Subcutaneous abdominal adipose tissue (tissue), 5 donors: ENCODE results near the gene INF2.

ENCODE experiments used
- H3K27ac ChIP-seq: one replicate; pipeline ENCODE4 v1.7.0; 2013; ENCODE audit warnings: low read depth, mild to moderate bottlenecking, inconsistent platforms, low read length, moderate library complexity
- H3K27me3 ChIP-seq, 5 donors: one replicate each; pipeline ENCODE4 v1.7.0; 2013; ENCODE audit warnings: low read length in 5 of 5, inconsistent platforms in 1 of 5; ENCODE audit not compliant: control insufficient read depth in 5 of 5, insufficient read depth in 4 of 5
- H3K36me3 ChIP-seq, 5 donors: one replicate each; pipeline ENCODE4 v1.7.0; 2013; ENCODE audit warnings: low read length in 5 of 5; ENCODE audit not compliant: control insufficient read depth in 5 of 5, insufficient read depth in 5 of 5
- H3K4me1 ChIP-seq, 5 donors: one replicate each; pipeline ENCODE4 v1.7.0; 2013; ENCODE audit warnings: low read length in 5 of 5, mild to moderate bottlenecking in 3 of 5, moderate library complexity in 1 of 5; ENCODE audit not compliant: control insufficient read depth in 5 of 5, insufficient read depth in 5 of 5
- H3K4me3 ChIP-seq, 5 donors: one replicate each; pipeline ENCODE4 v1.7.0; 2013; ENCODE audit warnings: low read length in 5 of 5, low read depth in 1 of 5
- H3K9ac ChIP-seq, 5 donors: one replicate each; pipeline ENCODE4 v1.7.0; 2013; ENCODE audit warnings: low read length in 5 of 5, mild to moderate bottlenecking in 4 of 5, moderate library complexity in 3 of 5
- H3K9me3 ChIP-seq, 5 donors: one replicate each; pipeline ENCODE4 v1.7.0; 2013; ENCODE audit warnings: low read length in 5 of 5; ENCODE audit not compliant: control insufficient read depth in 5 of 5
- donor health status: healthy.
- donor health status: healthy.
- donor health status: healthy.
- donor health status: healthy.
- donor health status: healthy.

Gene INF2

GRCh38 chr14:104708606-104709268 lies 19.3 kb downstream of the INF2 start:
- Histone ChIP-seq H3K9me3 (no peaks in the 10 kb centered on the region), H3K27ac (no peak overlapping the region), H3K4me3 (no peak overlapping the region), H3K9ac (no peak overlapping the region), H3K36me3 (peaks cover 0 to 86% (median 78%) of the 10 kb centered on the region in 5 donors), H3K4me1 (peaks cover 0 to 3% (median 0%) of the 10 kb centered on the region in 5 donors), H3K27me3 (no peaks in the 10 kb centered on the region)

GRCh38 chr14:104709387-104710039 lies 20.1 kb downstream of the INF2 start:
- Histone ChIP-seq H3K9me3 (no peaks in the 10 kb centered on the region), H3K36me3 (peaks cover 0 to 86% (median 78%) of the 10 kb centered on the region in 5 donors), H3K27me3 (no peaks in the 10 kb centered on the region), H3K9ac (no peak overlapping the region), H3K27ac (no peak overlapping the region), H3K4me3 (no peak overlapping the region), H3K4me1 (peaks cover 0 to 3% (median 0%) of the 10 kb centered on the region in 5 donors)

DNA sequence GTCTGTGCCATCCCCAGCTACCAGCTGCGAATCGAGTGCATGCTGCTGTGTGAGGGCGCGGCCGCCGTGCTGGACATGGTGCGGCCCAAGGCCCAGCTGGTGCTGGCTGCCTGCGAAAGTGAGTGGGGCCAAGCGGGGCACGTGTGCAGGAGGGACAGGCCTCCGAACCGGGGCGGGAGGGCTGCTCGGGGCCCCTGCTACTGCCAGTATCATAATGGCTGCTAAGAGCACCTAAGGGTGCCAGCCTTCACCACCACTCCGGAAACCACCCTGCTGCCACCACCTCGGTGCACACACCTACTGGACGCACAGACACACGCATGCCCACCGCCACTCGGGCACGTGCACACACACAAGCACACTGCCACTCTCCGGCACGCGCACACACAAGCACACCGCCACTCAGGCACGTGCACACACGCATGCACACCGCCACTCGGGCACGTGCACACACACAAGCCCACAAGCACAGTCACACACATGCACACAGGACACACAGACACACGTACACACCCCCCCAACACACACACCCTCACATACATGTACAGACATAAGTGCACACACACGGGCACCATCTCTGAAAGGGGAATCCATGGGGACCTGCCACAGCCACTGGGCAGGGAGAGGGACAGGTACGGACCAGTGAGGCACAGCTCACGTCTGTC lies 20.8 kb downstream of the INF2 start:
- no peaks in the 10 kb centered on the region for H3K27me3 ChIP-seq

GRCh38 chr14:104712881-104713734 lies 23.7 kb downstream of the INF2 start:
- no peak overlapping the region for H3K4me3 ChIP-seq
- H3K9ac ChIP-seq: no peak overlapping the region
- peaks cover 0 to 91% (median 81%) of the 10 kb centered on the region in 5 donors for H3K36me3 ChIP-seq
- H3K4me1 ChIP-seq: peaks cover 0 to 11% (median 7%) of the 10 kb centered on the region in 5 donors
- no peaks in the 10 kb centered on the region for H3K27me3 ChIP-seq
- no peak overlapping the region for H3K27ac ChIP-seq
- no peaks in the 10 kb centered on the region for H3K9me3 ChIP-seq

More for the DNA sequence above, 20.8 kb downstream of the INF2 start:
- Histone ChIP-seq H3K9ac (no peak overlapping the region), H3K4me1 (peaks cover 0 to 3% (median 0%) of the 10 kb centered on the region in 5 donors), H3K27ac (no peak overlapping the region), H3K4me3 (no peak overlapping the region), H3K9me3 (no peaks in the 10 kb centered on the region), H3K36me3 (peaks cover 0 to 86% (median 78%) of the 10 kb centered on the region in 5 donors)

DNA sequence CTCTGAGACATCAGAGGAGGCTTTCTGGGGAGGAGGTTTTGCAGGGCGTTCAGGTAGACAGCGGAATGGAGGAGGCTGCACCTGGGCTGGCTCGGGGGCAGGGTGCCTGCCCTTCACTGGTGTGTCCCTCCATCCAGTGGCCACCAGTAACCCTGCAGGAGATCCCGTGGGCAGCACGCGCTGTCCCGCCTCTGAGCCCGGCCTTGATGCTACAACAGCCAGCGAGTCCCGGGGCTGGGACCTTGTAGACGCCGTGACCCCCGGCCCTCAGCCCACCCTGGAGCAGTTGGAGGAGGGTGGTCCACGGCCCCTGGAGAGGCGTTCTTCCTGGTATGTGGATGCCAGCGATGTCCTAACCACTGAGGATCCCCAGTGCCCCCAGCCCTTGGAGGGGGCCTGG lies 24.6 kb downstream of the INF2 start:
- H3K27ac ChIP-seq: no peak overlapping the region
- H3K27me3 ChIP-seq: no peaks in the 10 kb centered on the region
- H3K9ac ChIP-seq: no peak overlapping the region
- H3K4me1 ChIP-seq: peaks cover 0 to 19% (median 16%) of the 10 kb centered on the region in 5 donors
- H3K9me3 ChIP-seq: no peaks in the 10 kb centered on the region
- H3K4me3 ChIP-seq: no peak overlapping the region
- peaks cover 0 to 95% (median 86%) of the 10 kb centered on the region in 5 donors for H3K36me3 ChIP-seq

GRCh38 chr14:104714681-104715080 lies 25.3 kb downstream of the INF2 start:
- Histone ChIP-seq H3K4me1 (peaks cover 0 to 21% (median 16%) of the 10 kb centered on the region in 5 donors), H3K9me3 (no peaks in the 10 kb centered on the region), H3K9ac (no peak overlapping the region), H3K27ac (no peak overlapping the region), H3K36me3 (peaks cover 0 to 95% (median 86%) of the 10 kb centered on the region in 5 donors), H3K27me3 (no peaks in the 10 kb centered on the region), H3K4me3 (no peak overlapping the region)

DNA sequence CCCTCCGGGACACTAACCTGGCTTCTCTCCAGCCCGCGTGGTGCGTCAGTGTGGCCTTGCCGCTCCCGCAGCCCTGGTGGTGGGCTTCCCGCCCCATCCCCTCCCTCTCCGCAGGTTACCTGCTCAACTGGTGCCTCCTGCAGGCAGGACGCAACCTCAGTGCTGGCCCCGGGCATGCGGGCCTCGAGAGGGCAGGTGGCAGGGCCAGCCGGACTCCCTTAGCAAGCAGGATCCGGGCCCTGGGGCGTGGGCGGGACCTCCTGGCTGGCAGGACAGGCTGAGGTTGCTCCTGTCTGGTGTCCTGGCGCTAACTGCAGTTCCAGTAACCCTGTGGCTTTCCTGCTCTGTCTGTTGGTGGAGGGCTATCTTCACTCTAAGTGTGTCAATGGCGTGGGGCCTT lies 26.0 kb downstream of the INF2 start:
- no peak overlapping the region for H3K27ac ChIP-seq
- H3K9me3 ChIP-seq: no peaks in the 10 kb centered on the region
- peaks cover 0 to 21% (median 16%) of the 10 kb centered on the region in 5 donors for H3K4me1 ChIP-seq
- no peaks in the 10 kb centered on the region for H3K27me3 ChIP-seq
- H3K9ac ChIP-seq: no peak overlapping the region
- no peak overlapping the region for H3K4me3 ChIP-seq
- H3K36me3 ChIP-seq: peaks cover 0 to 93% (median 86%) of the 10 kb centered on the region in 5 donors

- no peak overlapping the region for H3K27ac ChIP-seq
- no peak overlapping the region for H3K9ac ChIP-seq
- peaks cover 0 to 21% (median 16%) of the 10 kb centered on the region in 5 donors for H3K4me1 ChIP-seq
- H3K36me3 ChIP-seq: peaks cover 0 to 91% (median 82%) of the 10 kb centered on the region in 5 donors
- no peaks in the 10 kb centered on the region for H3K27me3 ChIP-seq
- no peak overlapping the region for H3K4me3 ChIP-seq
- no peaks in the 10 kb centered on the region for H3K9me3 ChIP-seq
Observed at GRCh38 chr14:104715871-104716270, 26.5 kb downstream of the INF2 start.

- H3K27me3 ChIP-seq: no peaks in the 10 kb centered on the region
- no peaks in the 10 kb centered on the region for H3K9me3 ChIP-seq
- H3K36me3 ChIP-seq: peaks cover 0 to 90% (median 77%) of the 10 kb centered on the region in 5 donors
- no peak overlapping the region for H3K27ac ChIP-seq
- no peak overlapping the region for H3K4me3 ChIP-seq
- peak overlapping the region in 1 of 5 donors; percentile 25 for H3K9ac ChIP-seq
- peaks cover 0 to 21% (median 20%) of the 10 kb centered on the region in 5 donors for H3K4me1 ChIP-seq
Observed at GRCh38 chr14:104717137-104717536, 27.7 kb downstream of the INF2 start.
